GM21423 (cell line): ENCODE measurements around the gene MGAT5.
A peak's percentile ranks its signal among the peaks of the same experiment; 100 is the strongest.

ENCODE experiments used
- ATAC-seq: cut with Tn5 transposase; IDR thresholded peaks from one replicate; pipeline ENCODE4 v1.9.1; 2021; ENCODE audit warnings: mild to moderate bottlenecking, moderate library complexity; ENCODE audit not compliant: unreplicated experiment

MGAT5 gene

DNA sequence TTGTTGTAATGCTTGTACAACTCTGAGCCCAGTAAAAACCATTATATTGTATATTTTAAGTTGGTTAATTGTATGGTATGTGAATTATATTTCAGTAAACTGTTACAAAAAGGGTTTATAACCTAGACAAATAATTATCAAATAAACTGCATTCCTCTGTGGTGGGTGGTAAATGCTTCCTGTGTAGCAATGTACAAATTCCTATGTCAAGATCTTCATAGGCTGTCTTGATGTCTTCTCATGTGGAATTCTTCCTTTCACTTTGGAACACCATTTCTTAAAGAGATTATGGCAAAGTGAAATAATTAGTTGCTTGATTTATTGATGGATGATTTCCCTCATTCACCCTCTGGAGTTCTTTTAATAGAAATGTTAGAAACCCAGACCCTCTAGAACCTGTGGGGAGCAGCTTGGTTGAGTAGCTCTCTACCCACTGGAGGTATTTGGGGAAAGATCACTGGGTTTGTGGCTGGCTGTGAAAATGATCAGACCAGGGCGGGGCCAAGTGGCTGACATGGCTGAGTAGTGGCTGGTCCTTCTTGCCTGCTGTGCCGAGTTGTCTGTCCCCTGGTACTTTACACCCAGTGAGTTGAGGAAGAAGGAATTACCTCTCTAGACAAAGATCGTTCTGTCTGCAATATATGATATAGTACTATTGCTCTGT is 22.4 kb upstream of the MGAT5 start:
- no peak for ATAC-seq

DNA sequence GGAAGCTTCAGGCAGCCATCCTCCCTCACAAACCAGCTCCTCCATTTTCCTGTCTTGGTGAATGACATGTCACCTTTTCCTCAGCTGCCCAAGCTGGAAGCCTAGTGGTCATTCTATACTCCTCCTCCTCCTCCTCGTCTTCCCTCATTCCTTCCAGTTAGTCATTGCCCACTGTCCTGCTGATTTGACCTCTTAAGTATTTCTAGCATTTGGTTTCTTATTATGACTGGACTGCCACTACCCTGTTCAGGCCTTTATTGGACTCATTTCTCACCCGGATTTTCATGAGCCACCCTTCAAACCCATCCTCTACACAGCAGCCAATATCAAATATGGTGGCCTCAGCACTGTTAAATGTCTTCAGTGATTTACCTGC is 21.9 kb upstream of the MGAT5 start:
- no peak for ATAC-seq

DNA sequence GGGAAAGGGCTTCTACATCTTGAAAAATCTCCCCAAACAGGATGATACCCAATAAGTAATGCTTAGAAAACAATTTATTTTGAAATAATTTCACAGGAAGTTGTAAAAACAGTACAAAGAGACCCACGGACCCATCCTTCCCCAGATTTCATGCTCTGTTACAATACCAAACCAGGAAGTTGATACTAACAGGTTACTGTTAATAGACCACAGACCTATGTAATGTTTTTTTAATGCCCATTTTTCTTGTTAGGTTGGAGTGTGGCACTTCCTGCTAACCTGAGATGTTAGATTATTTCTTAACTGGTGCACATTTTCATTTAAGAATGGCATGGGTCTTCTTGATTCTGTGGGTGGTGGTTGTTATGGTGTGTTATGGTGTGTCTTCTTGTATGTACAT is 21.4 kb upstream of the MGAT5 start:
- no peak for ATAC-seq

DNA sequence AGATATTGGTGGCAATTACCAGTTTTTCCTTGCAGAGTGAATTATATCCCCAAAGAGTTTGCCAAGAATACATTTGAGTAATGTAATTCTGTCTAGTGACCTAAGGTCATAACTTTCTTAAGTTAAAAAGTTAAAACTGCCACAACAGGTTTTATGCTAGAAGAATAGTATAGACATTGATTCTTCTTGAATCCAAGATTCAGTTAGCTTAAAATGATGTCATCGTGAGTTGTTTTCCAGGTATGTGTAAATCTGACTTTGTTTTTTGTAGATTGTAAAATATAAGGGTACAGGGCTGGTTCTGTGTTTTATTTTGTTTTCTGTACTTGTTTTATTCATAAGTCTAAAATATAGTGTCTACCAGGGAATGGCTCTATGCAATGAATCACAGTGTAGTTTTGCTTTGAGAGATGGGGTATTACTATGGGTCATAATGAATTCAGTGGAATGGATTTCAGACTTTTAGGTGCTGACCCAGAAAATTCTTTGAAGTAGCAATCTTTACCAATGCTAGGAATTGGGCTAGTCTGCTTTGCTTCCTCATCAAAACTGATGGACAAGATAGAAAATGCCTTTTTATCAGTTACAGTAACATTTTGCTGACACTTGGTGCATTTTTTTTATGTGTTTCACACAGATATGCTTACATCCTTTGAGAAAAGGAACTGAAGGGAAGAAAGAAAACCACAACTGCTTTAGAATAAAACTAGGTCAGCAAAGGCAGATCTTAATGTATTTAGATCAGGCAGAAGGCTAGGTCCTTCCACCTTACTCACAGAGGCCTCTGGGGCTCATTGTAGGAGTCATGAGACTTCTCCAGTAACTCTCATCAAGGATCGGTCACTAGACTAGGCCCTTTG is 20.8 kb upstream of the MGAT5 start:
- ATAC-seq: peak; percentile 38

DNA sequence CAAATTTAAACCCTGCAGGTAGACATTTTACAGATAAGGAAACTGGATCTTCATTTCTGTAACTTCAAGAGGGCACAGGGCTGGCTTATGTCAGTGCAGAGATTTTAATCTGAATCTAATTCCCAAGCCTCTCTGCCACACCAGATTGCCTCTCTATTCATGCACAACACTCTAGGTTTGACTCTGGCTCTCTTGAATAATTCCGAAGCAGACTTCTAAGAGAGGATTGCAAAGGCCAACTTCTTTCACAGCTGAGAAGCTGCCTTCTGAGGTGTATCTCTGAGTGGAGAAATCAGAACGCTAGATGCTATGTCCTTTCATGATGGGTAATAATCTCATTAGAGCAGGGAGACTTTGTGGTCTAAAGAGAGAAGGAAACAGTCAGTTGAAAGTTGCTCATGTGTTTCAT is 20.1 kb upstream of the MGAT5 start:
- ATAC-seq: peak; percentile 56

DNA sequence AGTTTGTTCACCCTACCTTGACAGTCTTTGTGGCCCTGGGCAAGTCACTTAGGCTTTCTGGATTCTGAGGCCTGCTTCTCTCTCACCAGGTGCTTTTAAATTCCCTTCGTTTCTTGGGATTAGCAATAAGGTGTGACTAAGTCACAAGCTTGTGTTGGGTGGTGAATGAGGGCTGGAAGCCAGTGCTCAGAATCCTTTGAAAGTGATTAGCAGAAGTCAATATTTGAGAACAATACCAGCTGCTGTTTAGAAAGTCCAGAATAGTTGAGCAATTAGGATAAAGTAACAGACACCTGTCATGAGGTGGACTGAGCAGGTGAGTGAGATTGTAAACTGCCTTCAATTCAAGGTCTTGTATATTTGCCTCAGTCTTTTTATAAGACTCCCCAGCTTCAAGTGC is 19.3 kb upstream of the MGAT5 start:
- ATAC-seq: no peak

DNA sequence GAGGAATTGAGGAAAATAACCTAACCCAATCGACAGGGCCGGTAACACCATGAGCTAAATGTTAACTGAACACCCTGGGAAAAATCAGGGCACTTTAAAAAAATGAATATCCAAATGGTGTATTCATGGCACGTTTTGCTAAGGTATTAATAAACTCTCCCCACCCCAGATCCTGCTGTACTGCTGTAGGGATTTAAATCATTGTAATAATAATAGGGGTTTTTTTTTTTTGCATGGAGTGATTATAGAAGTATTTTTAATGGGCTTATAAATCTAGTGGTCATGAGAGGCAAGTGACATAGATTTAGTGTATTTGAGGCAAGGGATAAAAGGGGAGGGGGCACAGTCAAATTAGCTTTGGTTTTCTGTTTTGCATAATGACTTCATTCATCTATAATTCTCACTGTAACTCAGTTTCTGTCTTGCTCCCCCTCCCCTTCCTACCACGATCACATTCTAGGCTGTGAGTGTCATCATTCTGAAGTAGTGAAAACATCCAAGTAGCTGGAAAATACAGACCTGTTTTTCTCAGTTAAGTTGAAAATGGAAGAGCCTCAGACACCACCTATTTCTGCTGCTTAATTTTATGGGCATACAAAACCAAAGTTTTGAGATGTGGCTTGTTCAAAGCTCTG is 18.2 kb upstream of the MGAT5 start:
- ATAC-seq: no peak

DNA sequence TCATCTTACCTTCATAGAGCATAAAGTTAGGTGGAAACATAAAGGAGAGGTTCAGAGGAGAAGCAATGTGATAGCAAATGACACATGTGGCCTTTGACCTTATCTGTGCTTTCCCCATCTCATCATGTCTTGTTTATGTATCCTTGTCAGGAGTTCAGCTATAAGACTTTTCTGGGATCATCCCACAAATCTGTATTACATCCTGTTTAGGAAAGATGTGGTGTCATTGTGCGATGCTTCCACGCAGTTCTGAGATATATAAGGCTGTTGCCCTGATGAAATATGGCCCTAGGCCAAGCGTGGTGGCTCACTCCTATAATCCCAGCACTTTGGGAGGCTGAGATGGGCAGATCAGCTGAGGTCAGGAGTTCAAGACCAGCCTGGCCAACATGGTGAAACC is 15.5 kb upstream of the MGAT5 start:
- no peak for ATAC-seq

DNA sequence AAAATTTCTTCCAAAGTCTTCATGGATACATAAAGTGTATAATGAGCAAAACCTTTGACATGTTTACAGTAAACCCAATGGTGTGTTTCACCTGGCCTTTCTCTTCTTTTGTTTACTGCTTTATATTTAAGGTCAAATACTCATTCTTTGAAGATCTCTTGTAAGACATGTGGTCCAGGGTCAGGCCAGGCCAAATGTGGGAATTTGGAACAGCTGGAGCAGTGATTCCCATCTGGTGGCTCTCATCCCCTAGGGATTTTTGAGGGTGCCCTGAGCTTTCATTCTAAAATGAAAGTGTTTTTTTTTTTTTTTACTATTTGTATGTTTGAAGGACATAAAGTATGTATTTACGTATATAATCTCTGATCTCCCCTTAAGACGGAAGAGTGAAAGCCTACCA is 13.8 kb upstream of the MGAT5 start:
- ATAC-seq: no peak

DNA sequence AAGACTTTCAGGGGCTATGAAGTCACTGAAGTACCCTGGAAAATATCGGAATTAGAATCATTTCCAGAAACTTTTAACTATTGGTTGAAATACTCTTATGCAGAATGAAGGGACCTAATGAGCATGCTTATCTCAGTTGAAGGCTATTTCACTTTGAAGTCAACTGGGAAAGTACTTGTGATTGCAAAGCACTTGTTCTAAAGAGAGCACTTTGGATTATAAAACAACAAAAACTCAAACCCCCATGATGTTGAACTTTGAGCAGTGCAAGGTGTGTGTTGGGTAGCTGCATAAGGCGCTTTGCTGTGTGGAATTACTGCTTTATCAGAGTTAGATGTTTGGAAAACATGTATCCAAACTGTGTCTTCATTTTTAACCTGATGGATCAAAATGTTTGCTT is 12.0 kb upstream of the MGAT5 start:
- ATAC-seq: no peak

DNA sequence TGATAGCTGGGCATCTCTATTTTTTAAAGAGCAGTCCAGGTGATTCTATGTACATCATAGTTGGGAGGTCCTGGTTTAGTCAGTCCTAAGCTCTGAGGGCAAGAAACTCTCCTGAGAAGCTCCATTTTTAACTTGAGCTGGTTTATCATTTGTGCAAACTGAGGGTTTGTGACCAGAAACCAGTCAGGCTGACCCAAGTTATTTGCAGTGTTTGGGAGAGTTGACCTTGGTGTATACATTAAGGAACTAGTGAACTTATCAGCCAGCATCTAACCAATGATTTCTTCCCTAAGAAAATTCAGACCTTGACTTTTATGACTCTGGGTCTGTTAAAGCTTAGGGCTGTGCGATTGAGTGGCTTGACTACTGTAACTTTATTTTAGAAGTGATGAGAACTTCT is 10.6 kb upstream of the MGAT5 start:
- ATAC-seq: no peak

DNA sequence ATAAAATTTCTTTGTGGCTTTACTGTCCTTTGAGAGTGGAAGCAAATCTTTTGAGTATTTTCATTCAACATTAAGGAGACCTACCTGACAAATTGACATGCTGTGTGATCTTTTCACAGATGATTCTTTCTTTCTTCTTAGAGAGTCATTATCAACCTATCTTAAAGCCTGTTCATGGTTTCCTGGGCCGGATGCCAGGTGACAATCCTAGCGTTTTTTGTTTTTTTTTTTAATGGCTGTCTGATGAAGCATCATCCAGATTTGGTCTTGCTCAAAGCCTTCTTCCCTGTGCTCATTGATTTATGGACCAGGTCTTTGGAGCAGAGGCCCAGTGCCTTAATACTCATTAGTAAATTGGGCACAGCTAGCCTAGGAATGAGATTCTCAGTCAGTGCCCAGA is 9.8 kb upstream of the MGAT5 start:
- ATAC-seq: no peak

DNA sequence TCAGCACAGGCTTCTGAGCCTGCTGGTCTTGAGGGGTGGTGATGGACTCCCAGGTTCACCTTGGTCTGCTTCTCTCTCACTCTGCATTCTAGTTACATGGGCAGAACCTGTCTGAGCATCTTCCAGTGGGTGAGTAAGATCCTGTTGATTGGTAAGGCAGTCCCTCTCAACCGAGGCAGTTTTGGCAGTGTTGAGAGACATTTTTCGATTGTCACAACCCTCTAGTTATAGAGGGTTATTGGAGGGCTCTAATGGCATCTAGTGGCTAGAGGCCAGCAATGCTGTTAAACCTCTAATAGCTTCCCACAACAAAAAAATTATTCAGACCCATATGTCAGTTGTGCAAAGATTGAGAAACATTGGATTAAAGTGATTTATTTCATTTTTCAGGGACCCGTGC is 9.3 kb upstream of the MGAT5 start:
- no peak for ATAC-seq

DNA sequence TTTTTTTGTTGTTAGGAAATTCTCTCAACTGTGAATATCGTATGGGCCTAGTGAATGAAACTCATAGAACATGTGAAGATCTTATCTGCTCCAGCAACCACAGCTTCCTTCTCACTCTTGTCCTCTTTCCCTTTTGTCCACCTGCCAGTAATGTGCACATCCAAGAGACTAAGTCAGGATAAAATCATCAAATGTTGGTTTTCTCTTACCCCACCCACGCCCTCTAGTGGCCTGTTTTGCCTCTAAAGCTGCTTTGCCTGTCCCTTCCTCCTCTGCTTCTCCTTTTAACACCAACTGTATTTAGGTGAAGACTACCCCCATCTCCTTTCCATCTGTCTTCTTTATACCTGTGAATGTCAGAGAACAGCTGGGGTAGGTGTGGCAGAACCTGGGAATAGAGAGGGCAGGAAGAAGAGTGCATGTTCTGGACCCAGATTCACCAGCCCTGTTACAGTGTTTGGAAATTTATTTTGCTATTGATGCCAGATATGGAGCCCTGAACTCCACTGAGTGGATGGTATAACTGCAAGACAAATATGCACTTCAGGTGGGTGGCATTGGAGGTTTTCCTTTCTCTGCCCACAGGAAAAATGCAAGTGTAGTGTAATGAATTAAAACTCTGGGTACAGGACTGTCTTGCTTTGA is 8.4 kb upstream of the MGAT5 start:
- no peak for ATAC-seq

DNA sequence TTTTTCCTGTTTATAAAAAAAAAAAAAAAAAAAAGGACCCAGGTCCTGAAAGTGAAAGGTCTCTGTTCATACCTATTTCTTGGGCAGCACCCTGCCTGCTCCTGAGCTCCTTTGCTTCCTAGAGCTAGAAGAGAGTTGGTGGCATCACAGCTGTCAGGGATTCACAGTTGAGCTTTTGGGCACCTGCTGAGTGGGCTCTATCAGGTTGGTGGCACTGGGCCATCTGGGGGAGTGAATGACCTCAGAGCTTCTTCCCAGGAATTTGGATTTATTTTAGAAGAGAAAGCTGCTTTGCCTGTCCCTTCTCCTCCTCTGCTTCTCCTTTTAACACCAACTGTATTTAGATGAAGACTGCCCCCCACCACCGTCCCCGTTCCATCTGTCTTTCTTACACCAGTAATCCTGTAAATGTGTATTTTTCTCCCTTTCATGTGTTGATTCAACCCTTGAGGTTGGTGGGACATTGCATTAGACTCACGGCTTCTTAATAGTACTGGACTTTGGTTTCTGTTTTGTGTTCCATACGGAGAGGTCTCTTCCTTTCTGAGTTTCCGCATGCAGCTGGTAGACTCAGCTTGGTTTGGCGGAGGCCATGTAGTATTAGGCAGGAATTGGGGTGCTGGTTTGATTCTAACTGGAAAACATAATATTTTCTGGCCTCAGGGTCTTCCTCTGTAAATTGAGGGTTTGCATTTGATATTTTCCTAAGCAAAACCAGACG is 7.6 kb upstream of the MGAT5 start:
- no peak for ATAC-seq

DNA sequence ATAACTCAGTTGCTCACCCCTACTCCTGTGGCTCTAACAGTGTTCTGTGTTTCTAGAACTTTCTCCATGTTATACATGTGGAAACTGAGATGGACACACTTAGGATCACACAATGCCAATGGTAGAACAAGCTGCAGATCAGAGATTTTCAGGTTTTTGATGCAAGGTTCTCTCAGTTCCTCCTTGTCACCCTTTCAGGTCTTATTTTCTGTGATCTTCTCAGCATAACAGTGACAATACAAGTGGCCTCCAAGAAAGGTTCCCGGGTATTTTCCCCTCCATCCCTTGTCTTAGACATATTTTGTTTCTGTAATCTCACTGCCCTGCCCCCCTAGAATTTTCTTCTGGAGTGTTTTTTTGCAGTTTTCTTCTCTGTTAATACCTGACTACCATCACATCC is 6.2 kb upstream of the MGAT5 start:
- ATAC-seq: peak; percentile 38

DNA sequence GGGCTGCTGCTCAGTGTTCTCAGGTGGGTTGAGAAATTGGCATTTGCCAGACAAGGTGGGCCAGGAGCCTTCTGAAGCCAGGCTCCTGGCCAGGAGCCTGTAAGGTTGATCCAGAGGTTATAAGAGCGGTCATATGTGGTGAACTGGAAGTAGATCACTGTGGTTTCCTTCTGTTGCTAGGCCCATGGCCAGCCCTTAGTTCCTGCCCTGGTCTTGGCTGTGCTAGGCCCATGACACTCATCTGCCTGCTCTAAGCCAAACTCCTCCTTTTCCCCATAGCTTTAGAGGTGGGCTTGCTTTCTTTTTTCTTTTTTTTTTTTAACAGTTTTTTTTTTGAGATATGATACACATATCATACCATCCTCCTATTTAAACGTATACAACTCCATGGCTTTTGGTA is 5.0 kb upstream of the MGAT5 start:
- ATAC-seq: no peak

DNA sequence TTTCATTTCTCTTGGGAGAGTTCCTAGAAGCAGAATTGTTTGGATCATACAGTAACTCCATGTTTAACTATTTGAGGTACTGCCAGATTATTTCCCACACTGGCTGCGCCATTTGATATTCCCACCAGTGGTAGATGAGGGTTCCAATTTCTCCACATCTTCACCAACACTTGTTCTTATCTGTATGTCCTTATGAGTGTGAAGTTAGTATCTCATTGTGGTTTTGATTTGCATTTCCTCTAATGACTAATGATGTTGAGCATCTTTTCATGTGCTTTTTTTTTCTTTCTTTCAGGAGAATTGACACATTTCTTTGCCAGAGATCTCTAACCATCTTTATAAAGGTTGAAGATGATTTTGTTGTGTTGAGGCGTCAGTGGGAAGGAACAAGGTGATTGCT is 4.1 kb upstream of the MGAT5 start:
- no peak for ATAC-seq

DNA sequence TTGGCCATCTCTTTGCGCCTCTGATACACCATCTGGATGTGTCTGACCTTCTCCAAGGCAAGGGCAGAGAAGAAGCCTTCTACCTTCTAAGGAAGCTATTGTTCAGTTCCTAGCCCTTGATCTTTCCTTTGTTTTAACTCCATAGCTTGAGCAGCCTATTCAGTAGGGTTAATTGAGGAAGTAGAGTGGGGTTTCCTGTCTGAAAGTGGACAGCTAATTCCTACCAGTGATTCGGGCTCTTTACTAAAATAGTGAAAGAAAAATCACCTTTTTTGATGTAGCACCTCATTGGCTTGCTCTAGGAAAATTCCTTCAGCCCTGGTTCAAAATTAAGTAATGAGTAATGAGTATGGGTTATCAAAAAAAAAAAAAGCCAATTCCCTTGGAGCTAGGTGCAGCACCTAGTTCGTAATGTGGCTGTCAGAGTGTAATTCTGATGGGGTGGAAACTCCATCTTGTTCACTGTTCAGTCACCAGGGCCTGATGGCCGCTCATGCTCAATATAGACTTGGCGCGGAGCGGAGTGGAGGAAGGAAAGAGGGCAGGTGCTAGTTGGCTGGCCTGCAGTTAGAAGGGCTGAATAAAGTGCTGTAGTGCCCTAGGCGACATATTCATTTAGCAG is 2.9 kb upstream of the MGAT5 start:
- ATAC-seq: no peak

DNA sequence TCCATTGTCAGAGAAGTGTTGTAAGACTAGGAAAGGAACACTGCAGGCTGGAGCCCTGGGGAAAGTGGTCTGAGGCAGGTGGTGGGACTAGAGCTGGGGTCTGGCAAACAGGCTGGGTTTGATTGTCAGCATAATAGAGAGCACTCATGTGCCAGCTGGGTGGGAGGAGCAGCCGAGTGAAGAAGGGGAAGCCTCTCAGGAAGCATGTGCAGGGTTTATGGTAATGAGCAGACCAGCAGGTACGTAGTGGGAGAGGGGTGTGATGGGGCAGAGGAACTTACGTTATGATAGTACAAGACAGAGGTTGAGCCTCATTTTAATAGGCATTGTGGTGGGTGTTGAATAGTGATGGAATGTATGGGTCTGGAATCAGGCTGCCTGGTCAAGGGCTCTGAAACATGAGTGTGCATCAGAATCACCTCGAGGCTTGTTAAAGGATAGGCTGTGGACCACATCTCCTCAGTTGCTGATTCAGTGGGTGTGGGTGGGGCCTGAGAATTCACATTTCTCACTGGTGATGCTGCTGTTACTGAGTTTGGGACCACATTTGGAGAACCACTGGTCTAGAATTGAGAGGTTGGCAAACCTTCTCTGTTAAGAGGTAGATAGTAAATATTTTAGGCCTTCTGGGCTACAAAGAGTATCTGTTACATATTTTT is 1.7 kb upstream of the MGAT5 start:
- ATAC-seq: no peak
